HEK293T (cell line): ENCODE data around the gene FAM53B.

Experiments used
- ARNT ChIP-seq: fragments of 450-650 bp; IDR thresholded peaks from 2 replicates; pipeline ENCODE4 v1.6.1; 2017; ENCODE audit warnings: mild to moderate bottlenecking
- BHLHE40 ChIP-seq: fragments of 450-650 bp; IDR thresholded peaks from 2 replicates; pipeline ENCODE4 v1.6.1; 2016; ENCODE audit warnings: mild to moderate bottlenecking, moderate library complexity, borderline replicate concordance
- CTBP1 ChIP-seq: fragments of 450-650 bp; IDR thresholded peaks from 2 replicates; pipeline ENCODE4 v1.6.1; 2016; ENCODE audit warnings: borderline replicate concordance
- FOXA1 ChIP-seq: fragments of 450-650 bp; IDR thresholded peaks from 2 replicates; pipeline ENCODE4 v1.6.1; 2016; ENCODE audit warnings: mild to moderate bottlenecking
- FOXK2 ChIP-seq: fragments of 450-650 bp; IDR thresholded peaks from 2 replicates; pipeline ENCODE4 v1.6.1; 2016; ENCODE audit warnings: mild to moderate bottlenecking
- FOXM1 ChIP-seq: fragments of 450-650 bp; IDR thresholded peaks from 2 replicates; pipeline ENCODE4 v1.6.1; 2017; ENCODE audit warnings: mild to moderate bottlenecking, borderline replicate concordance
- HDGF ChIP-seq: fragments of 450-650 bp; IDR thresholded peaks from 2 replicates; pipeline ENCODE4 v1.6.1; 2017; ENCODE audit warnings: antibody characterized with exemption, borderline replicate concordance
- LEF1 ChIP-seq: fragments of 450-650 bp; IDR thresholded peaks from 2 replicates; pipeline ENCODE4 v1.6.1; 2017; ENCODE audit warnings: mild to moderate bottlenecking, borderline replicate concordance
- NFRKB ChIP-seq: fragments of 450-650 bp; IDR thresholded peaks from 2 replicates; pipeline ENCODE4 v1.6.1; 2016; ENCODE audit warnings: mild to moderate bottlenecking, moderate library complexity
- SP1 ChIP-seq: fragments of 450-650 bp; IDR thresholded peaks from 2 replicates; pipeline ENCODE4 v1.6.1; 2017
- TARDBP ChIP-seq: fragments of 450-650 bp; IDR thresholded peaks from 2 replicates; pipeline ENCODE4 v1.6.1; 2016

DNA sequence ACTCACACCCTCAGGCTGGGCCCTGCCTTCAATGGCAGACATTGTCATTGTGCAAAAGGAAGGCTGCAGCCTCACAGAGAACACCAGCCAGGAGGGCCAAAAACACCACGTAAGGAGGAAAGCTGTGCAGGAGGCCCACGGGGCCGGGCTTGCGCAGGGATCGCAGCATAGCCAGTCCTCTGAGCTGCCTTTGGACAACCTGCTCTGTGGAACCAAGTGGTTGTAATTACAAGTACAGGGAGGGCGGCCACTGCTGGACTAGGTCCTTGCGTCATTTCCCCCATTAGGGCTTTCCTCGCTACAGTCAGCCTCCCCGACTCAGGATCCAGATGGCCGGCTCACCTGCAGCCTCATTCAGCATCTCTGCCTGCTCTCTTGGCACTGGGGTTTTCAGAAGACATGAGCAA lies 66.9 kb downstream of the FAM53B start:
- TF ChIP-seq SP1 (no peak), FOXA1 (no peak), BHLHE40 (no peak), LEF1 (no peak), ARNT (no peak), HDGF (no peak), FOXM1 (no peak), TARDBP (no peak), NFRKB (no peak), FOXK2 (no peak), CTBP1 (no peak)
